AG09319 (cell line): ENCODE data around the gene ZNRF4.

Source experiments
- DNase-seq: peaks from one replicate; pipeline ENCODE4 v3.0.0-alpha.2; 2010; ENCODE audit warnings: low read depth; ENCODE audit errors: extremely low read depth
- TF ChIP-seq, protein P1 (sequence below): IDR thresholded peaks from 2 replicates; pipeline ENCODE4 v1.5.1; 2011; ENCODE audit warnings: low read depth, mild to moderate bottlenecking, inconsistent platforms, low read length, moderate library complexity

The ZNRF4 gene

DNA sequence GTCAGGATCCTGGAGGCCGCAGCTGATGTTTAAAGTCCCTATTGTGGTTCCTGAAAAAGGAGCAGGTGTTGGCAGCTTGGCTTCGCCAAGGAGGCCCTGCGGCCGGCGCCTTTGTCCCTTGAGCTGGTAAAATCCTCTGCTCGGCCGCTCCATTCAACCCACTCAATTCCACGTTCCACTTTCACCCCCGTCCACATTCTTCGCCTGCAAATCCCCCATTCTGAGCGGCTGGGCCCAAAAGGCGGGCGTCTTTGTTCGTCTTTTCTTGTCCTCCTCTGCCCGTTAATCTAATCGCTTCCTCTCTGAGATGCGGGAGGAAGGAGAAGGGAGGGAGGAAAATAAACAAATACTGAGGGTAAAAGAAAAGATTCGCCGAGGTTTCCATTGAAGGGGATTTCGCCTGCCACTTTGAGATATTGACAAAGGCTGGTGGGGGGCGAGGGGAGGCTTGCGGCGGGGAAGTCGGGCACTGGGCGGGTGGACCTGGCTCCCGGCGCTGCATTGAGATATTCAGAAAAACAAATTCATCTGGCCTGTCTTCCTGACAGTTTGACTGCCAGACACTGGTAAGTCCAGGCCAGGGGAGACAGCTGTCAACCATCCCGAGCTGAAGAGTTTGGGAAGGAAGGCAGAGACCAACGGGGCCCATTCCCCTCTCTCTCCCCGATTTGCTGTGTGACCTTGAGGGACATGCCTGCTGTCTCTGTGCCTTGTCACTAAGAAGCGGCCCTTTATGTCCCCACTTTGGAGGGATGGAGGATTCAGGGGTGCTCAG lies 37.6 kb downstream of the ZNRF4 start:
- no peak for DNase-seq
- TF ChIP-seq, protein P1, sequence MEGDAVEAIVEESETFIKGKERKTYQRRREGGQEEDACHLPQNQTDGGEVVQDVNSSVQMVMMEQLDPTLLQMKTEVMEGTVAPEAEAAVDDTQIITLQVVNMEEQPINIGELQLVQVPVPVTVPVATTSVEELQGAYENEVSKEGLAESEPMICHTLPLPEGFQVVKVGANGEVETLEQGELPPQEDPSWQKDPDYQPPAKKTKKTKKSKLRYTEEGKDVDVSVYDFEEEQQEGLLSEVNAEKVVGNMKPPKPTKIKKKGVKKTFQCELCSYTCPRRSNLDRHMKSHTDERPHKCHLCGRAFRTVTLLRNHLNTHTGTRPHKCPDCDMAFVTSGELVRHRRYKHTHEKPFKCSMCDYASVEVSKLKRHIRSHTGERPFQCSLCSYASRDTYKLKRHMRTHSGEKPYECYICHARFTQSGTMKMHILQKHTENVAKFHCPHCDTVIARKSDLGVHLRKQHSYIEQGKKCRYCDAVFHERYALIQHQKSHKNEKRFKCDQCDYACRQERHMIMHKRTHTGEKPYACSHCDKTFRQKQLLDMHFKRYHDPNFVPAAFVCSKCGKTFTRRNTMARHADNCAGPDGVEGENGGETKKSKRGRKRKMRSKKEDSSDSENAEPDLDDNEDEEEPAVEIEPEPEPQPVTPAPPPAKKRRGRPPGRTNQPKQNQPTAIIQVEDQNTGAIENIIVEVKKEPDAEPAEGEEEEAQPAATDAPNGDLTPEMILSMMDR = no peak

DNA sequence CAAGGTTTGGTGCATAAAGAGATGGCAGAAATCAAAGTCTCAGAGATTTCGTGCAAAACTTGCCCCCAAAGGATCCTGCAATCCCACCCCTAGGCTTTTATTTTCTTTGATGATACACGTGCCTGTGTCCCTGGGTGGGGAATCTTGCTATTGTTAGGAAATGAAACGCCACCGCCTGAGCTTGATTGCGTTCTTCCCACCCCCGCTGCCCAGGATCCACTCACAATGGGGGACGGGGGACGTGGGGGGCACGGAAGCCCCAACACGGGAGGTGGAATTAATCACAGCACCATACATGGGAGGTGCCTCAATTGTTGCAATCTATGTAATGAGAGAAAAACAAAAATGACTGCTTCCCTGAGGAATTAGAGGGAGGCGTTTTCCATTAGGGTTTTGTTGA lies 39.6 kb downstream of the ZNRF4 start:
- no peak for DNase-seq
- TF ChIP-seq, protein P1 = no peak

DNA sequence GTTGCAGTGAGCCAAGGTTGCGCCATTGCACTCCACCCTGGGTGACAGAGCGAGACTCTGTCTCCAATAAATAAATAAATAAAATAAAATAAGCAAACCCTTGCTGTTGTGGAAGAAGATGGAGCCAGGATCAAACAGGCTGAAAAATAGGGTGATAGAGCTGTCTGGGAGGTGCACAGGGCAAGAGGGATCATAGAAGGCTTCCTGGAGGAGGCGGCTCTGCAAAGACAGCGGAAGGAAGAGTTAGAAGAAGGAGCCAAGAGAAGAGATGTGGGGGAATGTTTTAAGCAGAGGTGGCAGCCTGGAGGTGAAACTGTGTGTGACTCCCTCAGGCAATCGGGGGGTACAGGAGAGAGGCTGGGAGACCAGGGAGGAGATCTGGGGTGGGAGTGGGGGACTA lies 40.6 kb downstream of the ZNRF4 start:
- no peak for DNase-seq
- TF ChIP-seq, protein P1 = no peak

DNA sequence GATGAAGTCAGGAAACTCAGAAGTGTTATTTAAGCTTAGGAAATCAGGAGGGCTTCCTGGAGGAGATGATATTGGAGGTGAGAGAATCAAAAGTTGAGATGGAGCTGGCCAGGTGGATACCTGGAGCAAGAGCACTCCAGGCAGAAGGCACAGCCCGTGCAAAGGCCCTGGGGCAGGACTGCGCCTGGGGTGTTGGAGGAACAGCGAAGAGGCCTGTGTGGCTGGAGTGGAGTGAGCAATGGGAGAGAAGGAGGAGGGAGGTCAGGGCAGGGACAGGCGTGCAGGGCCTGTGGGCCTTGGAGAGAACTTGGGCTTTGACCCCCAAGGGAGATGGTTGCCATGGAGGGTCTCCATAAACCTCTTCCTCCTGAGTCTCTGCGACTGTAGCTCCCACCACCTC lies 42.1 kb downstream of the ZNRF4 start:
- DNase-seq = no peak
- TF ChIP-seq, protein P1 = no peak

DNA sequence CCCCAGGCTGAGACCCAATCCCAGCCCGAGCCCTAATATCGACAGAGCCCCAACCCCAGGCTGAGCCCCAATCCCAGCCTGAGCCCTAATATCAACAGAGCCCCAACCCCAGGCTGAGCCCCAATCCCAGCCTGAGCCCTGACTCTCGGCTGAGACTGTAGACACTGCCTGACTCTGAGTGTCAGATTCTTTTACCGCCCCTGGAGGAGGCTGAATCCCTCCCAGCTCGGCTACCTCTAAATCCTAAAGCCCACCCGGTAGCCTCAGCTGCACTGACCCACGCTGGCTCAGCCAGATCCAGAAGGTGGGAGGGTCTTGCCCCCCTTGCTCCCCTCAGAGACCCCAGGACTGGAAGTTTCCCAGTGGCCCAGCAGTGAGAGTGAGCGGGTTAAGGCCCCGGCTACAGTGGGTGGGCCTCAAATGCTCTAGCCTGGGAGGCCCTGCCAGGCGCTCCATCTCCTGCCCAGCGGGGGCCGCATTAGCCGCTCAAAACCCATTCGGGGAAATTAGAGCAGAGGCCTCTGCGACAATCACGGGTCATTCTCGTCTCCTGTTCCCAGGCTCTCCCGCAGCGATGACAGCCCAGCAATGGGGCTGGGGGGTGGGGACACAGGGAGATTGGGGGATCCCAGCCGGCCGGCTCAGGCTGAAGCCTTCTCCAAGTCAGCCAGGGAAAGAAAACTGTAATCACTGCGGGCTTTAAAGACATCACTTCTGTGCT lies 43.8 kb downstream of the ZNRF4 start:
- DNase-seq = no peak
- TF ChIP-seq, protein P1 = no peak

DNA sequence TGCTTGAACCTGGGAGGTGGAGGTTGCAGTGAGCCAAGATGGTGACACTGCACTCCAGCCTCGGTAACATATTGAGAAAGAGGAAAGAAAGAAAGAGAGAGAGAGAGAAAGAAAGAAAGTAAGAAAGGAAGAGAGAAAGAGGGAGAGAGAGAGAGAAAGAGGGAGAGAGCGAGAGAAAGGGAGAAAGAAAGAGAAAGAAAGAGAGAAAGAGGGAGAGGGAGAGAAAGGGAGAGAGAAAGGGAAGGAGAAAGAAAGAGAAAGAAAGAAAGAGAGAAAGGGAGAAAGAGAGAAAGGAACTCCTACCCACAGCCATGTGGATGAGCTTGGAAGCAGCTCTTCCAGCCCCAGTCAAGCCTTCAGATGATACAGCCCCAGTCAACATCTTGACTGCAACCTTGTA lies 46.7 kb downstream of the ZNRF4 start:
- no peak for DNase-seq
- TF ChIP-seq, protein P1 = no peak

DNA sequence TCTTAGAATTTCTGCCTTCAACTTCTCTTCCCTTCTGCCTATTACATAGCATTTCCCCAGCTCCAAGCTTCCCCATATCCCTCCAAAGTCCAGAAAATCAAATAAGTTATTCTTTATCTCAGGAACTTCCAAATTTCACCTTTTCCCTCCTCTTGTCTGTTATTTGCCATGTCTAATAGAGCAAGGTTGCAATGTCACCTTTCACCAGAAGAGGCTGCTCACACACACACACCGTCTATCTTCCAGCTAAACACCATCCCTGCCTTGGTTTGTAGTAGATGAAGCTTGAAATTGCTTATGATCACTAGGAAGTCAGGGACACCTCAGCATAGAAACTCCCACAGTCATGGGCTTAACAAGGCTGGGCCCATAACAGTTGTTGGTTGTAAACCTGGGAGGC lies 48.4 kb downstream of the ZNRF4 start:
- TF ChIP-seq, protein P1 = no peak; the same call in 1 of the 2 replicates
- DNase-seq = no peak
